HG03139 (cell line): ENCODE measurements around the gene MAML2.

Source experiments
- ATAC-seq: cut with Tn5 transposase; IDR thresholded peaks from one replicate; pipeline ENCODE4 v1.9.1; 2021; ENCODE audit not compliant: unreplicated experiment

MAML2 gene

DNA sequence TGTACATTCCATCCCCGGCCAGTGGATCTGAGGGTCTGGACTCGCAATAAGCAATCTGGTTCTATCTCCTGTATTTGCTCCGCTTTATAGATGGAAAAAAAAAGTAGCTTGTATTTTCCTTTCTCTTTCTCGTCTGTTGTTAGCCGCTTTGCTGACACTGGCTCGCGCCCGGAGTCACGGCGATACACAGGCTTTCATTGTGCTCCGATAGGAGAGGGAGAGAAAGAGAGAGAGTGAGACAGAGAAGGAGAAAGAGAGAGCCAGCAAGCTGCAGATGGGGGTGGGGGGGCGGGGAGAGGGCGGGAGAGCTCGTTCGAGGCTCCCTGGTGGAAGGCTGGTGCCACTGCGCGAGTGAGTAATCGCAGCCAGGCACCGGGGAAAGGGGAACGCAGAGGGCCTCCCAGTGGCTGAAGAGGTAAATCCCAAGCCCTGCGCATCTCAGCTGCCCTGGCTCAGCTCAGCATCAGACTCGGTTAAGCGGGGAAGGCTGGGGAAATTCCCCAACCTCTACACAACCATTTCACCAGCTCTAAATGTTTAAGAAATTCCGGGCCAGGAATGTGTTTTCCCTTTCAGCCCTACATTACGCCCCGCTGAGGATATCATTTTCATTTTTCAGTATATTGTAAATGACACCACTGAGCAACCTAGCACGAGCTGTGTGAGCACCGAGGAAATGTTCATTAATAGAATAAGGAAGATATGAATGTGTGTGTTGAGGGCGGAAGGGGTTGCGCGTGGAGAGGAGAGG is at the start of gene MAML2:
MAML2 (minus strand) TSS at position 235 of the 751 bp plus-strand sequence. CDS start 1,300 bp downstream, outside the sequence.
- ATAC-seq, result peak; percentile 79

DNA sequence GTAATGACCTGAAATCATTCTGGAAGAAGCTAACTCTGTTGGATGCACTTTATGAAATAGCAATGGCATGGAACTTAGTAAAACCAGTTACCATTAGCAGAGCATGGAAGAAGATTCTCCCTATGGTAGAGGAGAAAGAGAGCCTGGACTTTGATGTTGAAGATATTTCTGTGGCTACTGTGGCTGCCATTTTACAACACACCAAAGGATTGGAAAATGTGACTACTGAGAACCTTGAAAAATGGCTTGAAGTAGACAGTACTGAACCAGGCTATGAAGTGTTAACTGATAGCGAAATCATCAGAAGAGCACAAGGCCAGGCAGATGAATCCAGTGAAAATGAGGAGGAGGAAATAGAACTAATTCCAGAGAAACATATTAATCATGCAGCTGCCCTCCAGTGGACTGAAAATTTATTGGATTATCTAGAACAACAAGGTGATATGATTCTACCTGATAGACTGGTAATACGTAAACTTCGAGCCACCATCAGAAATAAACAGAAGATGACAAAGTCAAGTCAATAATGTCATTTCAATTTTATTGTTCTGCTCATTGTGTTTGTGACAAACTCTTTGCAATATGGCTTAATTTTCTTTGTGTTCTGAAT is 48.8 kb upstream of the MAML2 start:
- no peak for ATAC-seq

DNA sequence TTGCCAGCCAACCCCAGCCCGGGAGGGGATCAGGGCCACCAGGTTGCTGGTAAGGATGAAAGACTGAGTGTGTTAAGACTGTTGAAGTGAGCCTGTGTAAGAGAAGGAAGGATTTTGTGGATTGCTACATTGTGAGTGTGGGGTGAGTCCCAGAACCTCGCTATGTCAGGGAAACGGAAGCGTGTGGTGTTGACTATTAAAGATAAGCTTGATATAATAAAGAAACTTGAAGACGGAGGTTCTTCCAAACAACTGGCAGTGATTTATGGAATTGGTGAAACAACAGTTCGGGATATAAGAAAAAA is 47.4 kb upstream of the MAML2 start:
- no peak for ATAC-seq

DNA sequence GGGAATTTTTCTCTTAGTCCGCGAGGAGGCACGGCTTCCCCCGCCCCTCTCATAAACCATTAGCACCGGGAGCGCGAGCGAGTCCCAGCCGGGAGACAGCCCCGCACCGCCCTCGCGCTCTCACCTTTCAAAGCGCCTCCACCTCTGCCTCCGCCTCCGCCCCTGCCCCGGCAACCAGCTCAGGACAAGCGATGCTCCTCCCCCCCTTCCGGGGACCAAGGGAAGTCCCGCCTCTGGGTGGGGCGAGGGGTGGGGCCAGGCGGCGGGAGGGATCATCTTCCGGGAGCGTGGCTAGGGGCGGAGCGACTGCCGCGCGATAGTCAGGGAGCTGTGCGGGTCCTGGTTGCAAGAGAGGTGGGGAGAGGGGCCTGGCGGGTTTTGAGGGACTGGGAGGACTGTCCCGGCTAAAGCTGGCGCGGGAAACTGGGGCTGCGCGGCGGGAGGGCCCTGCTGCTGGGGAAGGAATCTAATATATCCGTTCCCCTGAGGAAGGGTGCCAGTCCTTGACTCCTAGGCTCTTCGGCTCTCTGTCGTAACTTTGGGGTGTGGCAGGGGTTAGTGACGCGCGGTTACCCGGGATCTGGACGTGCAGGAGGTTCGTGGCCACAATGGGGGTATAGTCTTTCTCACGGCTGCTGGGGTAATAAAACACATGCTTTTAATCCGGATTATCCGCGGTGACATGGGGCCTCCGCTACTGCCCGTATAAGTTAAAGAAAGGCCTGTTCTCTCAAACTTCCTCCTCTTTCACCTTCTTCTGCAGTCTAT is 46.9 kb upstream of the MAML2 start, which contains the start of the genes CCDC82 and JRKL:
CCDC82 (minus strand) TSS at position 193 of the 768 bp plus-strand sequence. CDS start 5,165 bp downstream, outside the sequence.
JRKL (plus strand) TSS at position 294 of the 768 bp plus-strand sequence. CDS start 637 bp downstream, outside the sequence.
- peak; percentile 93 for ATAC-seq

DNA sequence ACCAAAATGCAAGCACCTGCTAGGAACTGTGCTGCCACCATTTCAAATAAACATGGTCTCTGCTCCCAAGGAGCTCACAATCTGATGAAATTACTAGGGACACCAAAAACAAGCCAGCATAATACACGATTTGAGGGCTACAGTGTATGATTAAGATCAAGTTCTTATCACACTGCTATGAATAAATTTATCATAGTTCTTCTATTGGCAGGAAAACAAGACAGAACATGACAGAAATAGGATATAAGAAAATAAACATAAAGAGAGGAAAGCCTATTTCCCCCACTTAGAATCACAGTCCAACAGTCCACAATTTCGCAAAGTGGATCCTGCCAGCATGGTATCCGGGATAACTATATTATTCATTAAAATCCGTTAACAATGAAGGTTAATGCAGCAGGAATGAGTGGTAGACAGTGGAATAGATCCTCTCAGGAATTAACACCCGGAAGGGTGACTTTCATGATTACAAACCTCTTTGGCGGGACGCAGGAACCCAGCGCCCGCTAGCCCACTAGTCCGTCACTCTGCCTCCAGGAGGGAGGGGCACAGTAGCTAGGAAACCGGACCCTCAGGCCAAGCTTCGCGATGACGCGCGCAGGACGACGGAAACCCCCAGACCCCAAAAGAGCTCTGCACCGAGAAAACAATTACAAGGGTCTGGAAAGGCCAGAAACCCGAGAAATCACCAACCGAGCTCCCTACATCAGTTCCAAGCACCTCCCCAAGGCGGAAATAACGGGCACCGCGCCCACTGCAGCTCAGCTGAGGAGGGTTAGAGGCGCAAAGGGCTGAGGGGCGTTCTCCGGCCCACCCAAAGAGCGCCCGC is 46.1 kb upstream of the MAML2 start:
- peak; percentile 37 for ATAC-seq

DNA sequence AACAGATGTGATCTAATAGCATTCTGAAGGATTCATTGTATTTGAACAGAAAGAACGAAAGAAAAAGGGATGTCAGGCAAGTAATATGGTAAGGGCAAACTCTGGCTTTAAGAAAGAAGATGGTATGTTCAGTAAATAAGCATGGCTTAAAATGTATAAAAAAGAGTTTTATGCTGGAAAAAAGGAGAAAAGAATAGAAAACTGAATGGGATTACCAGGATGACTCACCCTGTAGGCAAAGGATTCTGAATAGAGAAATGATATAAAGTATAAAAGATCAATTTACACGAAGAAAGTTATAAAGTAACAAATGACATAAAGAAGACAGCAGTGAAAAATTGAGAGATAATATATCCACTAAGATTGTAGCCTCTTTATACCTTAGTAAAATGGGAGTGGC is 42.2 kb upstream of the MAML2 start:
- no peak for ATAC-seq

DNA sequence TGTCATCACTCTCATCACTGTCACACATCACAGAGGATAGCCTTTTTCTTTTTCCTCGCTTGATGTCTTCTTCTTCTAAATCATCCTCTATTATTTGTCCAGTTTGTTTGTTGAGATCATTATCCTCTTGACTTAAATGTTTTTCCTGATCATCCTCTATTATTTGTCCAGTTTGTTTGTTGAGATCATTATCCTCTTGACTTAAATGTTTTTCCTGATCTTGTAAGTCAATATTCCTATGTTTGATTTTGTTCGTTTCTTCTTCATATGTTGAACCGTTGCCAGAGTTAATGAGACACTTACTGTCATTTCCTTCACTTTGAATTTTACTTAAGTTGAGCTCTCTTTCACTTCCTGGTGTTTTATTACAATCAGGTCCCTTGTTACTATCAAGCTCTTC is 41.2 kb upstream of the MAML2 start:
- no peak for ATAC-seq

DNA sequence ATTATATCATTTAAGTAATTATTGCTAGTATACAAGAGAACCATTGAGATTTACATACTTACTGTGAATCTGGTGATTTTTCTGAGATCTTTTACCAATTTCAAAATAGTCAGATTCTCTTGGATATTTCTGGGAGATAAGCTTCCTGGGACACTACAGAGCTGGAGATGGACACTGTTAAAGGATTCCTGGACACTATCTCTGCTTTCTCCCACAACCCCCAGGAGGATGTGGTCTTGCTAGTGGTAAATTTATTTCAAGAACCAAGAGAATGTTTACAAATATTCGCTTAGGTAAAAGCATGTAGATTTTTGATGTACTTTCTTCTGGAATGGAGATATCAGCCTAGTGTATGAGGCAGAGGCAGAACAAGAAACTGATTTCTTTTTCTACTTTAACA is 33.8 kb upstream of the MAML2 start:
- no peak for ATAC-seq

DNA sequence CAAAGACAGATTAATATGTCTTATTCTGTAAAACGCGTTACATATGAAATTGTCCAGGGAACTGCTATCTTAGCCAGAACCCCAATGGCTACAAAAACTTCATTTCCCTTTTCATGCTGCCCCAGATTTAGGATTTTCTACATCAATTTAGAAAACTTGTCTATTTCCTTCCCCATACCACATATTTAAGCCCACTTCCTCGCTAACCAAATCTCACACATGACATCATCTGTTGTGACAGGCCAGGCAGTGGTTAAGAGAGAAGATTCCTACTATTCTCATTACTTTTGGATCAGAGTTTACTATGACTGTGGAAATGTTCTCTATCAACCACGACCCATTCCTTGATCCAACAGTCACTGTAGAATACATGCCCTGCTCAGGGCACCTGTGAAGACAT is 30.8 kb upstream of the MAML2 start:
- ATAC-seq, result no peak

DNA sequence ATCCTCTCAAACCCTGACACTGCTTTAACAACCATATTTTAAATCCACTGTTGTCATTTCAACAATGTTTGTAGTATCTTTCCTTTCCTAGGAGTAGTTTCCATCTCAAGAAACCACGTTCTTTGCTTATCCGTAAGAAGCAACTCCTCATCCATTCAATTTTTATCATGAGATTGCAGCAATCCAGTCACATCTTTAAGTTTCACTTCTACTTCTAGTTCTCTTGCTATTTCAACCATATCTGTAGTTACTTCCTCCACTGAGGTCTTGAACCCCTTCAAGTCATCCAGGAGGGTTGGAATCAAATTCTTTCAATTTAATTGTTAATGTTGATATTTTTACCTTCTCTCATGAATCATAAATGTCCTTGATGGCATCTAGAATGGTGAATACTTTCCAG is 24.3 kb upstream of the MAML2 start:
- no peak for ATAC-seq

DNA sequence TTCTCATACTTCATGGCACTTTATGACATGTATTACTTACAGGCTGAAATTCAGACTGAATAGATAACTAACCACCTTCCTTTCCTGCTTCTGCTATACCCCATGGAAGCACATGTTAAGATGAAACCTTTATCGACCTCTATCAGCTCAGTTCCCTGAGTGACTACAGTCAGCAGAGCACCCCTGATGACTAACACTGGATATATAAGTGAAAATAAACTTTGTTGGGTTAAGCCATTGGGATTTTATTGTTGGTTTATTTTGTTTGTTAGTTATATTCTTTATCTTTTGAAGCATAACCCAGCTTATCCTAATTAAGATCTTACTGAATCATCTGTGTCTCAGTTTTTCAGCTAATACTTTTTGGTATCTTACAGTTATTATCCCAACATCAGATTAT is 23.0 kb upstream of the MAML2 start:
- no peak for ATAC-seq

DNA sequence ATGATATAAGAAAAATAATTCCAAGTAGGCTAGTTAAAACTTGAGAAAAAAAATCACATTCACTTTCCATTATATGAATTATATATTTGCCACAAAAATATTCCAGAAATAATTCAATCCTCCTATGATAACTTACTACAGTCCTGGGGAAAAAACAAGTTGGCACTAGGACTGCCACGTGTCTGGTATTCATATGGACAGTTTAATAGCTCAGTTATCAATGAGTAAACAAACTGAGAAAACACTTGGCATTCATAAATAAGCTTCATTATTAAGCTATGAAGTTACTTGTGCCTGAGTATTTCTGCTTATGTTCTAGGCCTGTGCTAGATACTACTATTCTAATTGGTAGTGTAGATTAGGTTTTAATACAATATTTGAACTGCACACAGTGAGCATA is 22.5 kb upstream of the MAML2 start:
- no peak for ATAC-seq

DNA sequence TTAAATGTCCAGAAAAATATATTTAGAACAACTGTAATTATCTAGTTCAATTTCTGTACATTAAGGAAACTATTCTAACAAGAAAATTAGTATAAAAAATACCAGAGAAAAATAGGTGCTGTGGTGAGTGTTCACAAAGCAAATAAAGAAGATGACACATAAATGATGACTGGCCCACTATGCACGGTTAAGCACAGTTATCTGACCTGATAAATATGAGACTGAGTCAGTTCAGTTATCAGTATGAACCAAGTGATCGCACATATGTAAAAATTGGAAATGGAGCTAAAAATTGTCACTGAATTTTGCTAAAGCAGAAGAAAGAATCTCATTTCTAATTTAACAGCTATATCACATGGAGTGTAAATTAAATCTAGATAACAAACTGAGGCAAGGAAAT is 18.8 kb upstream of the MAML2 start:
- ATAC-seq, result no peak

DNA sequence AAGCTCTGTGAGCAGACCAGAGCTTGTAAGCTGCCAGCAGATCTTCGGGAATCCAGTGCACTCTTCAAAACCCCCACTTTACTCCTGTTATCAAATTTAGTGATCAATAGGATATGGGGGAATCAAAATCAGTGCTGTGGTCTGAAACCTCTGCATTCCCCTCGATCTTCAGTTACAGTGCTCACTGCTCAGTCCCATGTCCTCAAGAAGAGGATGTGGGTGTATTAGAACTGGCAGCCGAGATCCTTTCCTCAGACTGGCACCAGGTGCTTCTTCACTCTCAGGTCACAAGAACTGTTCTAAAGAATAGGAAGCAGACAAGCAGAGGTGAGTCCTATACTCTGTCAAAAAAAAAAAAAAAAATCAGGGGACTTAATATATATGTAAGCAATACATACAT is 15.3 kb upstream of the MAML2 start:
- no peak for ATAC-seq

DNA sequence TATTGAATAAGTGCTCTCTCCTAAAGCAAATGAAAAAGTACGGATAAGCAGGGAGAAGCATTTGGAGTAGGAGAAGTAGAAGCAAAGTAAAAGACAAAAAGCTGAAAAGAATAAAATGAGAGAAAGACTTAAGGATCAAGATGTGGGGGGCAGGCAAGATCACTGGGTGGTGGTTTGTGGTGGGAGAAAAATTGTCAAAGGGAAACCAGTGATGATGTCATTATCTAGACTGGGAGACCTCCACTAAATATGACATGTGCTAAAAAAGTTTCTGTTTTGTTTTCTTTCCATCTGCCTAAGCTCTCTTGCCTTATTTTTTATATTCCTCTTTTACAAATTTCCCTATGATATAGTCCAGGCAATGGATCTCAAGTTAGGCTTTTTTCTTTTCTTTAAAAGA is 14.8 kb upstream of the MAML2 start:
- no peak for ATAC-seq

DNA sequence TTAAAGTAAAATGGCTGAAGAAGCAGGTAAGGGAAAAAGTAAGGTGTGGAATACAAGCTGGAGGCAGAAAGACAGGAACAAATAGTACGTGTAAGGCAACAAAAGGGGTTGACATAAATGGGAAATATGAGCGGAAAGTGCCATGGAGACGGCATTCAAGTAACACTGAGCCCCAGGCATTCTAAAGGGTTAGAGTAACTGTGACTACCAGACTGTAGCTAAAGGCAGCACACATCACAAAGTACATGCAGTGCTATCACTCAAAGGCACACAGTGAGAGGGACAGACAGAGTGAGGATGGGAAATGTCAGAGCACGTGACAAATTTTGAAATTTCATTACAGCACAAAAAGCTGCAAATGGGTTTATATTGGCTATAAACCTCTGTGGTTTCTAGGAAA is 13.9 kb upstream of the MAML2 start:
- ATAC-seq, result no peak

DNA sequence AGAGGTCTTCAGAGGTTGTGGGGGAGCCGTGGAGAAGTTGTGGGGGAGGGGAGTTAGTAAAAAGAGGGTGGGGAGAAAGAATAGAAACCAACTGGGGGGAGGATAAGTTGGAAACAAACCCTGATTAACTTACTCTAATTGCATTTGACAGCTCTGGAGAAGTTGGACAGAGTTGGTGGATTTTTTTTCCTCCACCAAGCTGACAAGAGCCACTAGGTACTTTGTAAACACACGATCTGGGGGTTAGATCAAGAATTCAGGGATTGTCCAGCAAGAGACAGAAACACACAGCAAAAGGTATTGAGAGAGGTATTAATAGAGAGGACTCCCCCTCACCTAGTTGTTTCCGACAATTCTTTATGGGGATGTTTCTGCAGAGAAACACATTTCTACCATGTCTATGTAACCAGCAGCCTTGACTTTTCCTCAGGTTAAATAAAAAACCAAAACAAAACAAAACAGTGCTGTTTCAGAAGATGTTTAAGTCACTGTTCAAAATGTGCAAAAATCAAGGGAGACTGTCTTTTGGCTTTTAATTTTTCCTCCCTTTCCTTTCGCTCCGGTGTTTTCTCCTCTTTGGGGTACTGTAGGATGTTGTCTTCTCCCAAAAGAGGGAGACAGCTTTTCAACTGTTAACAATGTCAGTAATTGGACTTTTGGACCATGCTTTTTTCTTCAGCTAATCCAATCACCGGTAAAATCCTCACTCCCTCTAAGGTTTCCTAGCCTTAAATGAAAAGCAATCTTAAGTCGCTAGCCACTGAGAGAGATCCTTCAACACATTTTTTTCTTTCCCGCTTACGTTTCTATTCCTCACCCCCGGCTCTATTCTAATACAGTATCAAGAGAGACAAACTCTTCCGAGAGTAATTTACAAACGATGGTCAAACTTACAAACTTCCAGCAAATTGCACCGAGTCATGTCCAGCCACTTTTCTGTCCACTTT is 708 bp downstream of the MAML2 start:
- ATAC-seq, result no peak

DNA sequence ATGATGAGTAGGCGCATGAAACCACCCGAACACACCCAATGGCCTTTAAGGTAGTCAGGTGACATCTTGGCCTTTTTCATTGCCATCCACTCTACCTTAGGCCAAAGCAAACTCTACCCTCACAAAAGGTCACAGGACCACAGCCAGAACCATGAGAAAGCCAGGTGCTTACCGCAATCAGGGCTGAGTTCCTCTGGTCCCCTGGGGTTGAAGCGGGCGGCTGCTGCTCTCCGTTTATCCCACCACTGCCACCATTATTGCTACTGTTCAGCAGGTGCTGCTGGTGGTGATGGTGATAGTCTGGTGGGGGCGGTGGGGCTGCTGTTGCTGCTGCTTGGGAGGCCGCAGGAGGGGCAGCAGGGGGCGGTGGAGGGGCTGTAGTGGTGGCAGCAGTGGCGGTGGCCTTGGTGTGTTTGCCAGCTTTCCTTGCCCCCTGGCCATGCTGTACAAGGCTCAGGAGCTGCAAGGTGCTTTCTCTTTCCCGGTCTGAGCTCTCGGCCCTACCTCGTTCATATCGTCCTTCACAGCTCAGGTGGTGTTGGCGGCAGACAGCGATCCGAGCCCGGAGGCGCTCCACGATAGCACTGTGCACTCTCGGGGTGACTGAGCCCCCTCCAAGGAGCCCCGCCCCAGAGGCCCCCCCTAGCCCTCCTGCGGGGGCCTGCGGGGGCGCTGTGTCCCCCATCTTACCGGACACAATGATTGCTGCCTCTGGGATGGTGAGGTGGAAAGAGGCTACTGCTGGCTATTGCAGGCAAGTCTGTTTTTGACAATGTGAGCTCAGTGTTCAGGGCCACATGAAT is 1.6 kb downstream of the MAML2 start:
- peak; percentile 31 for ATAC-seq

DNA sequence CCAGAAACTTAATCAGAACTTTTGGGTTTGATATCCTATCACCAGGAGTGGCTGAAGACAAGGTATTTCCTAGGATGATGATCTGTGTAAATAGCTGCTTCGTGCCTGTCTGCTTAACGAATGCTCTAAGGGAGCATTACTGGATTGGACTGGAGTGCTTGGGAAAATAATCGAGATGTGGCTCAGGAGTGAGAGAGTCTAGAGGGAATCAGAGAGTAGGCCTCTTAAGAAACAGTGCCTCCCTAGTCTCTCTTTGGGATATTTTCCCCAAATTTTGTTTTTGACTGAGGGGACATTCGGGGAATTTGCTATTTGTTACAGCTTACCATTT is 2.5 kb downstream of the MAML2 start:
- no peak for ATAC-seq
